HG02840 (cell line): ENCODE measurements around the gene EFNA4.
A peak's percentile ranks its signal among the peaks of the same experiment; 100 is the strongest.

ENCODE experiments used
- ATAC-seq: cut with Tn5 transposase; IDR thresholded peaks from one replicate; pipeline ENCODE4 v1.9.1; 2021; ENCODE audit warnings: mild to moderate bottlenecking, moderate library complexity, moderate number of reproducible peaks; ENCODE audit not compliant: unreplicated experiment, low FRiP score

EFNA4 gene

DNA sequence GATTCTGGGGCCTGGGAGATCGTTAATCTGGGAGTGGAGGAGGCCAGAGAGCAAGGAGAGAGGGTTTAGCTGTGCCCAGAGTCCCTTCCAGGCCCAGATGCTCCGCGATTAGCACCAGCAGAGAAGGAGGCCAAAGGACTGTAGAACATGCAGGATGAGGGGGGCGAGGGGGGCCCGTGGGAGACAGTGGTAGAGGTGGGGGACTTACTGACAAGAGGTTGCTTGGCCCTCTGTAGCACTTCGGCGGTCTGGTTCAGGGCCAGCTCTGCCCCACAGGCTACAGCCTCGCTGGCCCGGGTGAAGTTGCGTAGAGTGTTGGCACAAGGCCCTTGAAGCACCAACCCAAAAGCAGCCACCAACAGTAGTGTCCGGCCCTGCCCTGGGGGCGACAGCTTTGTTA is 30.7 kb upstream of the EFNA4 start:
- ATAC-seq, result no peak

DNA sequence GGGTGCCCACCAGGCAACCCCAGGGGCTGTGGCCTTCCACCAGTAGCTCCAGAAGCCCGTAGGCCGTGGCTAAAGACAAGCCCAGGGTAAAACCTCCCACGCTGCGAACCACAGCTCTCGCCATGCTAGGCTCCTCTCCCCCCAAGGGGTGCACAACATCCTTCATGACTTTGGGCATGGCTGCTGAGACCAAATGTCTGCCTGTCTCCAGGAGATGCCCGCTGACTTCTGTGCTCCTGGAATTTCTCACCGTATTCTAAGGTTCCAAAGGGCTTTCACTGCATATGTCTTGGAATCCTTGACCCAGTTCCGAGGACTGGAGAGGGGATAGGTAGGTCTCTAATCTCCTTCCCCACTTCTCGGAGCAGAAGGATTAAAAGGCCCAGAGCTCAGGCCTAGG is 30.0 kb upstream of the EFNA4 start, which contains the start of the genes DCST1 and DCST2:
TSS of gene DCST1 (plus strand) at position 301 of the 400 bp plus-strand sequence. CDS start 213 bp downstream, outside the sequence.
TSS of gene DCST2 (minus strand) at position 258 of the 400 bp plus-strand sequence. CDS start at position 178, 80 bp downstream.
- ATAC-seq, result no peak

DNA sequence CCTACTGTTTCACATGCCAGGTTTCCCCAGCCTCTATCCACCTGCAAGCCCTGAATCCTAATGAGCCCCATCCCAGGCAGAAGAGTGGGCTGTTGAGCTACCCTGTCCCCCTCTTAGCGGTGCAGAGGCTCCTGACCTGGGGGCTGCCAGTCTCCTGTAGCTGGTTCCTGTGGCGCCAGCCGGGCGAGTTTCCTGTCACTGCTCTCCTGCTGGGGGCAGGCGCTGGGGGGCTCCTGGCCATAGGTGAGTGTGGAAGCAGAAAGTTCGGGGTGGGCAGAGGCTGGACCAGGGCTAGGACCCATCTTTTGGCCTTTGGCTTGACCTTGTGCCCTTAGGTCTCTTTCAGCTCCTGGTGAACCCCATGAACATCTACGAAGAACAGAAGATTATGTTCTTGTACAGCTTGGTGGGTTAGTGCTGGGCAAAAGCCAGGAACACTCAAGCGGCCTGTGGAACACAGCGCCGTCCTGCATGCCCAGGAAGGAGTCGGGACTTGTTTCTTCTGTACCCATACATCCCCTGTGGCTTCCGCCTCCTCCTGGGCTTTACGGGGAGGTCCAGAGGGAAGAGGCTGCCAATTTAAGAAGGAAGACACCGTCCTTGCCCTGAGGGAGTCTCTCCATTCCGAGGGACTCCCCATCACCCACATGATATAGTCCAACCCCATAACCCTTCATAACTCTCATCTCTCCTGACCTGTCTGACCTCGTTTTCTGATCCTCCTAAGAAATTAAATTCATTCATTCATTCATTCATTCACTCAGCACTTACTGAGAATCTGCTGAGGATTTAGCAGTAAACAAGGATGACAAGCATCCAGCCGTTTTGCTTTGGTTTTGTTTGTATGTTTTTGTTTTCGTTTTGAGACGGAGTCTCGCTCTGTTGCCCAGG is 29.0 kb upstream of the EFNA4 start:
- no peak for ATAC-seq

DNA sequence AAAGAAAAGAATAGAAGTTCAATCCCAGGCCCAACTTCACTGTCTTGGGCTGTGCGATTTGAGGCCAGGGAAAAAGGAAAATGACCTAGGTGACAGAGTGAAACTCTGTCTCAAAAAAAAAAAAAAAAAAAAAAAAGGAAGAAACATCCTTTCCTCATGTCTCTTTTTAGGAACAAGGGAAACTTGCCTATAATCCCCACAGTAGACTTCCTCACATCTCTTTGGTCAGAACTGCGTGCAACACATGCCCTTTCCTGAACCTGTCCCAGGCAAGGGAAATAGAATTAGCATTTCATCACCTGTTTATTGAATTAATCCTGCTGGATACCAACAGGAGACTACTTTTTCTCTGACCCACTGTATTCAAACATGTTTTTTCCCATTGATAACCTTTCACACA is 27.6 kb upstream of the EFNA4 start:
- ATAC-seq, result no peak

DNA sequence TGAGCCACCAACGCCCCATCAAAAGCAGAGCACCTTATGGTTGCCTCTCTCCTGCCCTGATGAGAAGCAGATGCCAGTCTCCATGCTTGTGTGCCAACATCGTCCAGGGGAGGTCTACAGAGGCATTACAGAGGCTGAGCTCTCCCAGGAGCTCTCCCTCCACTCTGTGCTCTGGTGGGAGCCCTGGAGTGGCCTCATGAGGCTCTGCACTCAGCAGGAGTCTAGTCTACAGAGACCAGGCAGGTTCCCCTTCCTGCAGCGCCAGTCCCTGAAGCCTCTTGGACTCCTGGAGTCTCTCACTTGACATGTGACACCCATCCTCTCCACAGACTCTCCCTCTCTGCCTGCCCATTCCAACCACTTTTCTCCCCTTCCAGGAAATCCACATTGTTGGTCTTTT is 26.5 kb upstream of the EFNA4 start:
- ATAC-seq, result no peak

DNA sequence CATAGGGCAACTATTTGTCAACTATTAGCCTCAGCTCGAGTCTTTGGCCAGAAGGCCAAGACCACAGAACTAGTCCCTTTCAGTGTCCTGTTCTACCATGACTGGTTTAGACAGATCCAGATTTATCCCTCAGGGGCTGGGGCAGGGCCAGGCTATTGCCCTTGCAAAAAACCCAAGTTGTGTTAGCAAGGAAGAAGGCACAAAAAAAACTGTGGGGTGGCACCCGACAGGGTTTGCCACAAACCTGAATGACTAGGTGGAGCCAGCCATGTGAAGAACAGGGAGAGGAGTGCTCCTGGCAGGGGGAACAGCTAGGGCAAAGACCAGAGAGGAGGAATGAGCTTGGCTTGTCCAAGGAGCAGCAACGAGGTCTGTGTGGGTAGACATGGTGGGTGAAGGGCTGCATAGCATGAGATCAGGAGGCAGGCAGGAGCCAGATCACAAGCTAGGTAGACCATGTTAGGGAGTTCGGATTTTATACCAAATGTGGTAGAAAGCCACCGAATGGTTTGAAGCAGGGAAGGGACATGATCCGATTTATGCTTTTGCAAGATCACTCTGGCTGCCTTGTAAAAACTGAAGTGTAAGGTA is 25.6 kb upstream of the EFNA4 start:
- no peak for ATAC-seq

DNA sequence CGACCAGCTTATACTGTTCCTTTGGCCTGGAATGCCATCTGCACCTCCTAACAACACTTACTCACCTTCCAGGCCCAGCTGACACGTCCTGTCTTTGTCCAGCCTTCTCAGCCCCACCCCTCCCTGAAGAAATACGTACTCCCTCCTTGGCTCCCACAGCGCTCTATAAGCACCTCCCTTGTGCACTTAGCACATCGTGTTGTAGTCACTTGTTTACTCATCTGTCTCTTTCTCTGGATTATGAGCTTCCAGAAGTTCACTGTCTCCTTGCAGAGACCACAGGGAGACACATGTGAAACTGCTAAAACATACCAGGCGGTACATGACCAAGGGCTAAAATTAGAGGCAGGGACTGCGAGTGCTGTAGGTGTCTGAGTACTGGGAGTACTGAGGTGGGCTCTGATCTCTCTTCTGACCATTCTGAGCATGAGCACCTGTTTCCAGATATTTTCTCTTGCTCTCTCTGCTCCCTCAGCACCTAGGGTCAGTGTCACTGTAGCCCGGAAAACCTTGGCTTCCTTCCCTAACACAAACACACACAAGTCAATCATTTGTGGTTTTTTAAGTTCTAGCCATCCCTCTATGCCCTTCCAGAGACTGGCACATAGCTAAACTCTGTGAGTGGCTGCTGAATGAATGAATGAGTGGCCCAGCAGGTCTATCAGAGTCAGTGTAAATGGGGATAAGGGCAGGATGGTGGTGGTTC is 24.8 kb upstream of the EFNA4 start:
- no peak for ATAC-seq

GRCh38 chr1:155039308-155039669 is 24.3 kb upstream of the EFNA4 start:
- no peak for ATAC-seq

GRCh38 chr1:155040358-155041093 is 23.0 kb upstream of the EFNA4 start:
- no peak for ATAC-seq

DNA sequence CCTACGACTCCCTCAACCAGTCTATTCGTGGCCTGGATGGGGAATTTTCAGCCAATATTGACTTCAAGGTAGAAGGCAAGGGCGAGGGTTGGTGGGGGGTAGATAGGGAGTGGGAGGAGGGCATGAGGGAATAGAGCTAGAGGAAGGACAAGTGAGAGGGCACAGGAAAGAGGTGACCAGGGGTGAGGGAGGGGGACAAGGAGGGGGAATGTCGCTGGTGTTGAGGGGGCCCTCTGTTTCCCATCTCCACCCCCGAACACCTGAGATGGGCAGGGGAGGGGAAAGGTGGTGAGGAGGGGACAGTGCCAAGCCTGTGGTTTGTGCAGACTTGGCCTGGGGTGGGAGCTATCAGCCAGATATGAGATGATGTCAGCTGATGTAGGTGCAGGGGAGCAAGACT is 20.8 kb upstream of the EFNA4 start:
- ATAC-seq, result no peak

- ATAC-seq, result no peak
Observed at GRCh38 chr1:155043301-155043702, 20.2 kb upstream of the EFNA4 start.

DNA sequence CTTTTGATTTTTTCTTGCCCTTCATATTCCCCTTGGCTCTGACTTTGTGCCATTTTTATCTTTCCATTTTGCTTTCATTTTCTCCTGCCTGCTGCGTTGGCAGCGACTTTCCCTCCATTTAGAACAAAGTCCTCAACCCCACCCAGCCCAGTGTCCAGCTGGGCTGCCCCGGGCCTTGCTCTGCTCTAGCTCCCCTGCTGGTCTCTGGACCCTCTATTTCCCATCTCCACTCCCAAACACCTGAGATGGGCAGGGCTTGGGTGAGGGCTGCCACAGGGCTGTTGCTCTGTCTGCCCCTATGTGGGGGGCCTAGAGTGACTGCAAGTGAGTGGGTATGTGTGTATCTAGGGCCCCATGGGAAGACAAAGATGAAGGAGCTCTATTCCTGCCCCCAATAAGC is 19.7 kb upstream of the EFNA4 start:
- ATAC-seq, result no peak

- no peak for ATAC-seq
Observed at GRCh38 chr1:155044365-155044764, 19.2 kb upstream of the EFNA4 start.

DNA sequence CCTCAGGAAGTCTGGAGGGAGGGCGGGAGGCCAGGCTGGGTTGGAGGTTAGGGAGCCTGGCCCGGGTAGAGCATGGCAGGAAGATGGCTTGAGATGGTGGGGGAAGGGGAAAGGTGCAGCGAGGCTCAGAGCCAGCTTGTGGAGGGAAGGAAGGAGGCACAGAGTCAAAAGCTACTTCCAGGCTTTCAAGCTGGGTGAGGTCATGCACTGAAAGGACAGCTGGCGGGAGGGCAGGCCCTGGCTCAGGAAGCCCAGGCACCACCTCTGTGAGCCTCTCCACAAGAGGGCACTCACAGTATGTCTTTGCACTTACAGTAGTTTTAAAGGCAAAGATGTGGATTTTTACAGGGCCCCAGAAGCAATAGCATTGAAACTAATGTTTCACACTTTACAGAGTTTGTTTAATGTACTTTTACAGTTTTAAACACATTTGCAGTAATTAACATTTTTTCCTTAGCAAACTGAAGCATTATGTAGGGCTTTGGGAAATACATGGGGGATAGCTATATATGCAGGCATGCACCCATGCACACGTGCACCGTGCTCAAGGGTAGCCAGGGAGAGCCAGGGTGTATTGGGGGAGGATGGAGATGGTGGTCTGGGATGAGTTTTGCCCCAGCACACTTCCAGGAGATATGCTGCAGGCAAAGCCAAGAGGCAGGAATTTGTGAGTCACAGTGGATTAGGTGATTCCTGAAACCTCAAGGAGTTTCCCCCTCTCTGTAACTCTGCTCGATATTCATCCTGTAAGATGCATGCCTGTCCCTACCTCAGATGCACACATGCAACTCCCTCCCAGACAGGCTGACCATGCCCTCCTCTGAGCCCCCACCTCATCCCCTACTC is 18.5 kb upstream of the EFNA4 start:
- no peak for ATAC-seq

DNA sequence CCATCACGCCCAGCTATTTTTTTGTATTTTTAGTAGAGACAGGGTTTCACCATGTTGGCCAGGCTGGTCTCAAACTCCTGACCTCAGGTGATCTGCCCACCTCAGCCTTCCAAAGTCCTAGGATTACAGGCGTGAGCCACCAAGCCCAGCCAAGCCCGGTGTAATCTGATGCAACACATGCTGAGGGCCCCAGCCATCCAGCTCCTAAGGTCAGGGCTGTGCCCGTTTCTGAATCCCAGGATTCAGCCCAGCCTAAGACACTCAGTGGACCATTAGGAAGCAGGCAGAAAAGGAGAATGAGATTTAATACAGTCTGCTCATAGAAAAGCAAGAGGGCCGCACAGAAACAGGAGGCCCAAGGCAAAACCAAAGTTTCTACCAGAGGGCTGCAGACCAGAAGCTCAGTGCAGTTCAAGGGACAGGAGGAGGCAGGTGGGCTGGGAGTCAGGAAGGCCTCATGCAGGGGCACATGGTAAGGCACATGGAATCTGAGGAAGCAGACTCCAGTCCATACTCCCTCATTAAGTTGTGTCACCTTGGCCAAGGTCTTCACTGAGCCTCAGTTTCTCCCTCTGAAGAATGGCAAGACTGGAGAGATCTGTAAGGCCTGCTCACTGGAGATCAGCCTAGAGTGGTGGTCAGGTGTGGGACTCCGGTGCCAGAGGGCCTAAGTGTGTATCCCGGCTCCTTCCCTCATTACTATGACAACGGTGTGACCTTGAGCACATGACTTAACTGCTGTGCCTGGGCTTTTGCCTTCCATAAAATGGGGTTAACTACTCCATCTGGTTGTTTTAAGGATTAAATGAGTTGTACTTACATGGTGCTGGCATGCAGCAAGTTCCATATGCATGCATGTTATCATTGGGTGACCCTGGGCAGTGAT is 14.8 kb upstream of the EFNA4 start:
- no peak for ATAC-seq

DNA sequence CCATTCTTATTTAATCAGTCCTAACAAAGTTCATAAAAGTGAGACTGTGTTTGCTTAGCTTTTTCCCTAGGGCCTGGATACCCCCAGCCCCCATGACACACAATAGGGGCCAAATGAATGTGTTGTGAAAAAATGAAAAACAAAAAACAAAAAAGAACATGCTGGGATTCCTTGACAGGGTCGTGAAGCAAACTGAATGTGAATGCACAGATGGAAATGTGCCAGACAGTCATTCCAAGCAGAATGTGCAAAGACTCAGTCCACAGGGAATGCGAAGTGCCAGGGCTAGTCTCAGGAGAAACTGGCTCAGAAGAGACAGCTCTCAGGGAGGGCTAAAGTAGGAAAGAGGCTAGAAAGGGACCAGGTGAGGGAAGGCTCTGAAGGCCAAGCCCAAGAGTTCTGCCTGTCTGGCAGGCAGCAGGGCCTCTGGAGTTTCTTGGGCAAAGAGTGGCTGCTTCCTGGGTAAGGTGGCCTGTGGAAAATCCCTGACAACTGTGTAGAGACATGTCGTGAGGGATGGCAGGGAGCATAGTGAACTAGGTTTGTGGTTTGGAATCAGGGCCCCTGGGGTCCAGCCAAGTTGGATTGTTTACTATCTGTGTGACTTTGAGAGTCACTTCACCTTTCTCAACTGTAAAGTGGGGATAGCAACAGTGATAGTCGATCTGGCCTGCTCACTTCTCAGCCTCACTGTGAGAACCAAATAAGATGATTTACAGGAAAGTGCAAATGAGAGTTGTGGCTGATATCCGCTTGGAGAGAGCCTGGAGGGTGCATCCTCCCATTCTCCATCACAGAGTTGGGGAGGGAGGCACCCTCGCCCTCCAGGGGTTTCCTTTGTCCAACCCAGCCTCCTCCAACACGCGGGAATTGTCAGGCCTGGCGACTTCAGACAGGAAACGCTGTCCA is 13.6 kb upstream of the EFNA4 start:
- no peak for ATAC-seq

GRCh38 chr1:155050560-155051341 is 12.8 kb upstream of the EFNA4 start, which contains the start of gene ADAM15:
Gene ADAM15 (plus strand): TSS chr1:155051316. CDS start chr1:155051387, 71 bp downstream.
- ATAC-seq, result peak; percentile 61
